GM12878 (cell line): ENCODE data around the gene SMIM17. TPM values are rescaled to one million over a fixed set of nuclear protein-coding genes. Genes with fewer than 3 reads are reported as not detected.
A peak's percentile ranks its signal among the peaks of the same experiment; 100 is the strongest.

Experiments
- ATAC-seq: fragments of 200-7000 bp; cut with Tn5 transposase; 3 replicates; pipeline ENCODE4 v1.9.1; 2020; ENCODE audit warnings: mild to moderate bottlenecking, moderate library complexity
- BruUV-seq: library from RNA; stranded (reverse); fragments of 400-500 nt; replicated peaks from 2 replicates; lab custom pipeline; 2021; lab: Mats Ljungman, UMichigan
- CTCF ChIA-PET: fragments of 300-600 bp; sonication (Branson Sonifier 250); formaldehyde crosslinking; extraction: SDS; loops from one replicate; lab custom pipeline; 2021; ENCODE audit warnings: inconsistent platforms; lab: Yijun Ruan, JAX
- POLR2A ChIA-PET: fragments of 350-600 bp; formaldehyde crosslinking; extraction: SDS; loops from one replicate; lab custom pipeline; 2021; ENCODE audit warnings: inconsistent platforms; lab: Charles Lee
- RAD21 ChIA-PET: fragments of 300-600 bp; sonication (Branson Sonifier 250); formaldehyde crosslinking; loops from one replicate; lab custom pipeline; 2023; ENCODE audit warnings: antibody characterized with exemption; ENCODE audit not compliant: unreplicated experiment; lab: Charles Lee
- SMC1A ChIA-PET: fragments of 300-600 bp; sonication (Branson Sonifier 250); formaldehyde crosslinking; loops from one replicate; lab custom pipeline; 2023; ENCODE audit not compliant: unreplicated experiment, uncharacterized antibody; lab: Charles Lee
- DNase-seq: peaks from one replicate; pipeline ENCODE4 v3.0.0-alpha.2; 2011; ENCODE audit warnings: low read depth, low spot score
- FAIRE-seq: peaks from 3 replicates; lab custom pipeline; 2011; peaks lifted over from hg19 to GRCh38; lab: Jason Lieb, UNC
- H2AFZ ChIP-seq: 2 replicates; pipeline ENCODE4 v1.6.0; 2011; ENCODE audit warnings: low read depth, low read length, control low read depth; ENCODE audit not compliant: control insufficient read depth
- H3K27ac ChIP-seq: 2 replicates; pipeline ENCODE4 v1.5.1; 2011; ENCODE audit warnings: control low read depth; ENCODE audit not compliant: control insufficient read depth, insufficient read depth
- H3K27me3 ChIP-seq, 2 experiments: replicated peaks in 1 of 2; 2 replicates each; pipeline versions ENCODE4 v1.6.0 to v1.6.1; 2011; ENCODE audit warnings: low read length in 1 of 2; ENCODE audit not compliant: control insufficient read depth in 2 of 2, insufficient read depth in 2 of 2
- H3K36me3 ChIP-seq, 2 experiments: 2 replicates each; pipeline ENCODE4 v1.5.1; 2011; ENCODE audit warnings: low read length in 1 of 2; ENCODE audit not compliant: control insufficient read depth in 2 of 2, insufficient read depth in 2 of 2
- H3K4me1 ChIP-seq: 2 replicates; pipeline ENCODE4 v1.6.1; 2011; ENCODE audit warnings: mild to moderate bottlenecking, low read length, moderate library complexity, mixed read lengths; ENCODE audit not compliant: control insufficient read depth, insufficient read depth
- H3K4me2 ChIP-seq: 2 replicates; pipeline ENCODE4 v1.6.0; 2011; ENCODE audit warnings: control low read depth; ENCODE audit not compliant: control insufficient read depth, insufficient read depth
- H3K4me3 ChIP-seq: fragments of 200-600 bp; sonication (generic); 2 replicates; pipeline ENCODE4 v1.5.1; 2016
- H3K79me2 ChIP-seq: 2 replicates; pipeline ENCODE4 v1.6.0; 2011; ENCODE audit warnings: low read length; ENCODE audit not compliant: control insufficient read depth, insufficient read depth
- H3K9ac ChIP-seq: 2 replicates; pipeline ENCODE4 v1.8.0; 2011; ENCODE audit warnings: low read length, control low read depth, mixed read lengths; ENCODE audit not compliant: control insufficient read depth, insufficient read depth
- H3K9me3 ChIP-seq: replicated peaks from 3 replicates; pipeline ENCODE4 v1.5.1; 2011; ENCODE audit warnings: mild to moderate bottlenecking, low read length; ENCODE audit not compliant: control insufficient read depth, insufficient read depth
- H4K20me1 ChIP-seq: 2 replicates; pipeline ENCODE4 v1.6.0; 2011; ENCODE audit not compliant: control insufficient read depth, insufficient read depth
- CREB1 ChIP-seq: IDR thresholded peaks from 2 replicates; pipeline ENCODE4 v1.6.1; 2012; ENCODE audit warnings: low read depth, mild to moderate bottlenecking, inconsistent platforms
- HDGF ChIP-seq: fragments of 450-650 bp; IDR thresholded peaks from 2 replicates; pipeline ENCODE4 v1.6.1; 2016; ENCODE audit warnings: antibody characterized with exemption
- KAT2A ChIP-seq: conservative IDR thresholded peaks from 2 replicates; pipeline ENCODE4 v1.6.1; 2011; ENCODE audit warnings: low read depth, low read length; ENCODE audit not compliant: control insufficient read depth
- MXI1 ChIP-seq: fragments of 150-350 bp; IDR thresholded peaks from 2 replicates; pipeline ENCODE4 v1.6.1; 2011; ENCODE audit warnings: low read depth, mild to moderate bottlenecking, inconsistent platforms, low read length, improper control_type of control experiment
- SPI1 ChIP-seq: IDR thresholded peaks from 2 replicates; pipeline ENCODE4 v1.6.1; 2011; ENCODE audit warnings: low read depth, mild to moderate bottlenecking, low read length, moderate library complexity, borderline replicate concordance; ENCODE audit not compliant: insufficient read depth
- SREBF1 ChIP-seq: IDR thresholded peaks from 2 replicates; pipeline ENCODE4 v1.6.1; 2012; ENCODE audit warnings: mild to moderate bottlenecking, low read length
- WGBS: methylation state at CpG from one replicate; pipeline ENCODE4 v1.1.6; 2016; ENCODE audit warnings: low lambda C conversion rate; ENCODE audit not compliant: insufficient replicate concordance, insufficient coverage; ENCODE audit errors: missing lambda C conversion rate; 5-methylcytosine and 5-hydroxymethylcytosine counted together
- in situ Hi-C: fragments of 300-500 bp; cut with MboI; formaldehyde crosslinking; loops from 9 replicates; pipeline ENCODE4 v1.14.3; 2018; ENCODE audit warnings: mixed read lengths
- intact Hi-C: fragments of 100-400 bp; cut with micrococcal nuclease; formaldehyde crosslinking; loops from one replicate; pipeline ENCODE4 v1.14.2; 2022; ENCODE audit not compliant: unreplicated experiment
- polyA plus RNA-seq, 11 experiments: library from polyadenylated mRNA; depleted of rRNA in 4 of 11; unstranded in 6 of 11; stranded (reverse) in 5 of 11; fragments of >200 nt; fragmentation: Nextera tagmentation in 4 of 11; fragmentation: Illumina TruSeq in 1 of 11; extraction: Ambion mirVana in 4 of 11; extraction: Trizol in 1 of 11; gene quantifications; 1 replicate in 1 of 11; 2 replicates in 10 of 11; pipeline versions ENCODE4 v1.2.1 to v1.2.3, GENCODE V29; 2011 to 2016; ENCODE audit warnings: inconsistent platforms in 2 of 11, missing spikeins in 2 of 11, low read depth in 1 of 11
- total RNA-seq, 4 experiments: library from RNA; depleted of rRNA in 3 of 4; stranded (reverse); fragments of >200 nt in 3 of 4; fragmentation: Illumina TruSeq in 1 of 4; extraction: Trizol in 1 of 4; gene quantifications; 2 replicates each; pipeline versions ENCODE4 v1.2.1 to v1.2.3, GENCODE V29; 2013 to 2021
- TF ChIP-seq, protein P1 (sequence below): IDR thresholded peaks from 2 replicates; pipeline ENCODE4 v1.6.1; 2012; ENCODE audit warnings: mild to moderate bottlenecking, low read depth, low read length
- TF ChIP-seq, protein P2 (sequence below): fragments of 450-650 bp; IDR thresholded peaks from 2 replicates; pipeline ENCODE4 v1.6.1; 2017; ENCODE audit warnings: borderline replicate concordance
- TF ChIP-seq, protein P3 (sequence below): IDR thresholded peaks from 2 replicates; pipeline ENCODE4 v1.6.1; 2011; ENCODE audit warnings: borderline replicate concordance, low read depth, mild to moderate bottlenecking, moderate library complexity, low read length; ENCODE audit not compliant: insufficient read depth, poor library complexity, severe bottlenecking
- TF ChIP-seq, protein P4 (sequence below): fragments of 450-650 bp; IDR thresholded peaks from 2 replicates; pipeline ENCODE4 v1.6.1; 2017; ENCODE audit warnings: low read depth, mild to moderate bottlenecking, moderate library complexity
- TF ChIP-seq, protein P5 (sequence below): fragments of 450-650 bp; IDR thresholded peaks from 2 replicates; pipeline ENCODE4 v1.6.1; 2016; ENCODE audit warnings: mild to moderate bottlenecking, moderate library complexity, borderline replicate concordance

The SMIM17 gene
- total and polyA plus RNA-seq, 10 of the 15 experiments (the other 5 are each of a cell fraction or from before 2014, with no cell fraction given) = 0.07 to 0.23 (median 0.17) TPM; not detected in 6

DNA sequence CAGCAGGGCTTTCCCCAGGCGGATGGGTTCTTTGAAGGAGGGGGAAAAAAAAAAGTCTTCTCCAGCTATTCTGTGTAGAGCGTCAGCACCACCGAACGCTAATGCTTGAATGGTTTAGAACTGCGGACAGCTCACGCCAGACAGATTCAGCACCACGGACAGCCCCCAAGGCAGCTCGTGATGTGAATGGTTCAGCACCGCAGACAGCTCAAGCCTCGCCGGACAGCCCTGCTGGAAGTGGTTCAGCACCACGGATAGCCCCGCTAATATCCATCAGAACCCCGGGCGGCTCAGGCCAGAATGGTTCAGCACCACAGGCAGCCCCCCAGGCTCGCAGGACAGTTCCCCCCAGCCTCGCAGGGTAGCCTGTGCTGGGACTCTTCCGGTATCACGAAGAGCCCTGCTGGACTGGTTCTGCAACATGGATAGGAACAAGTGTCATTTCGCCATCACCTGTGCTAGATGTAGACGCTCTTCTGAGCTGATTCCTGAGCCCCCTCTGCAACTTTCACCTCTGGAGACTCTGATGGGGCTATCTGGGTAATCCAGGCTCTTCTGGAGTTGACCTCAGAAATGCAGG lies 4.9 kb upstream of the SMIM17 start:
- RAD21 ChIA-PET = no interaction called here
- no peak for DNase-seq
- in situ Hi-C loops = no loop called here
- TF ChIP-seq, protein P1, sequence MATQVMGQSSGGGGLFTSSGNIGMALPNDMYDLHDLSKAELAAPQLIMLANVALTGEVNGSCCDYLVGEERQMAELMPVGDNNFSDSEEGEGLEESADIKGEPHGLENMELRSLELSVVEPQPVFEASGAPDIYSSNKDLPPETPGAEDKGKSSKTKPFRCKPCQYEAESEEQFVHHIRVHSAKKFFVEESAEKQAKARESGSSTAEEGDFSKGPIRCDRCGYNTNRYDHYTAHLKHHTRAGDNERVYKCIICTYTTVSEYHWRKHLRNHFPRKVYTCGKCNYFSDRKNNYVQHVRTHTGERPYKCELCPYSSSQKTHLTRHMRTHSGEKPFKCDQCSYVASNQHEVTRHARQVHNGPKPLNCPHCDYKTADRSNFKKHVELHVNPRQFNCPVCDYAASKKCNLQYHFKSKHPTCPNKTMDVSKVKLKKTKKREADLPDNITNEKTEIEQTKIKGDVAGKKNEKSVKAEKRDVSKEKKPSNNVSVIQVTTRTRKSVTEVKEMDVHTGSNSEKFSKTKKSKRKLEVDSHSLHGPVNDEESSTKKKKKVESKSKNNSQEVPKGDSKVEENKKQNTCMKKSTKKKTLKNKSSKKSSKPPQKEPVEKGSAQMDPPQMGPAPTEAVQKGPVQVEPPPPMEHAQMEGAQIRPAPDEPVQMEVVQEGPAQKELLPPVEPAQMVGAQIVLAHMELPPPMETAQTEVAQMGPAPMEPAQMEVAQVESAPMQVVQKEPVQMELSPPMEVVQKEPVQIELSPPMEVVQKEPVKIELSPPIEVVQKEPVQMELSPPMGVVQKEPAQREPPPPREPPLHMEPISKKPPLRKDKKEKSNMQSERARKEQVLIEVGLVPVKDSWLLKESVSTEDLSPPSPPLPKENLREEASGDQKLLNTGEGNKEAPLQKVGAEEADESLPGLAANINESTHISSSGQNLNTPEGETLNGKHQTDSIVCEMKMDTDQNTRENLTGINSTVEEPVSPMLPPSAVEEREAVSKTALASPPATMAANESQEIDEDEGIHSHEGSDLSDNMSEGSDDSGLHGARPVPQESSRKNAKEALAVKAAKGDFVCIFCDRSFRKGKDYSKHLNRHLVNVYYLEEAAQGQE = peak; percentile 96
- peak; percentile 77; the same call in 1 of the 2 replicates for TF ChIP-seq MXI1
- TF ChIP-seq CREB1 = no peak
- no peak for TF ChIP-seq SPI1
- TF ChIP-seq HDGF = no peak
- no peak for TF ChIP-seq KAT2A
- TF ChIP-seq SREBF1 = peak; percentile 76
- TF ChIP-seq, protein P2, sequence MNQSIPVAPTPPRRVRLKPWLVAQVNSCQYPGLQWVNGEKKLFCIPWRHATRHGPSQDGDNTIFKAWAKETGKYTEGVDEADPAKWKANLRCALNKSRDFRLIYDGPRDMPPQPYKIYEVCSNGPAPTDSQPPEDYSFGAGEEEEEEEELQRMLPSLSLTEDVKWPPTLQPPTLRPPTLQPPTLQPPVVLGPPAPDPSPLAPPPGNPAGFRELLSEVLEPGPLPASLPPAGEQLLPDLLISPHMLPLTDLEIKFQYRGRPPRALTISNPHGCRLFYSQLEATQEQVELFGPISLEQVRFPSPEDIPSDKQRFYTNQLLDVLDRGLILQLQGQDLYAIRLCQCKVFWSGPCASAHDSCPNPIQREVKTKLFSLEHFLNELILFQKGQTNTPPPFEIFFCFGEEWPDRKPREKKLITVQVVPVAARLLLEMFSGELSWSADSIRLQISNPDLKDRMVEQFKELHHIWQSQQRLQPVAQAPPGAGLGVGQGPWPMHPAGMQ = no peak
- TF ChIP-seq, protein P3, sequence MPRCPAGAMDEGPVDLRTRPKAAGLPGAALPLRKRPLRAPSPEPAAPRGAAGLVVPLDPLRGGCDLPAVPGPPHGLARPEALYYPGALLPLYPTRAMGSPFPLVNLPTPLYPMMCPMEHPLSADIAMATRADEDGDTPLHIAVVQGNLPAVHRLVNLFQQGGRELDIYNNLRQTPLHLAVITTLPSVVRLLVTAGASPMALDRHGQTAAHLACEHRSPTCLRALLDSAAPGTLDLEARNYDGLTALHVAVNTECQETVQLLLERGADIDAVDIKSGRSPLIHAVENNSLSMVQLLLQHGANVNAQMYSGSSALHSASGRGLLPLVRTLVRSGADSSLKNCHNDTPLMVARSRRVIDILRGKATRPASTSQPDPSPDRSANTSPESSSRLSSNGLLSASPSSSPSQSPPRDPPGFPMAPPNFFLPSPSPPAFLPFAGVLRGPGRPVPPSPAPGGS = no peak
- TF ChIP-seq, protein P4, sequence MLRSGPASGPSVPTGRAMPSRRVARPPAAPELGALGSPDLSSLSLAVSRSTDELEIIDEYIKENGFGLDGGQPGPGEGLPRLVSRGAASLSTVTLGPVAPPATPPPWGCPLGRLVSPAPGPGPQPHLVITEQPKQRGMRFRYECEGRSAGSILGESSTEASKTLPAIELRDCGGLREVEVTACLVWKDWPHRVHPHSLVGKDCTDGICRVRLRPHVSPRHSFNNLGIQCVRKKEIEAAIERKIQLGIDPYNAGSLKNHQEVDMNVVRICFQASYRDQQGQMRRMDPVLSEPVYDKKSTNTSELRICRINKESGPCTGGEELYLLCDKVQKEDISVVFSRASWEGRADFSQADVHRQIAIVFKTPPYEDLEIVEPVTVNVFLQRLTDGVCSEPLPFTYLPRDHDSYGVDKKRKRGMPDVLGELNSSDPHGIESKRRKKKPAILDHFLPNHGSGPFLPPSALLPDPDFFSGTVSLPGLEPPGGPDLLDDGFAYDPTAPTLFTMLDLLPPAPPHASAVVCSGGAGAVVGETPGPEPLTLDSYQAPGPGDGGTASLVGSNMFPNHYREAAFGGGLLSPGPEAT = no peak
- TF ChIP-seq, protein P5, sequence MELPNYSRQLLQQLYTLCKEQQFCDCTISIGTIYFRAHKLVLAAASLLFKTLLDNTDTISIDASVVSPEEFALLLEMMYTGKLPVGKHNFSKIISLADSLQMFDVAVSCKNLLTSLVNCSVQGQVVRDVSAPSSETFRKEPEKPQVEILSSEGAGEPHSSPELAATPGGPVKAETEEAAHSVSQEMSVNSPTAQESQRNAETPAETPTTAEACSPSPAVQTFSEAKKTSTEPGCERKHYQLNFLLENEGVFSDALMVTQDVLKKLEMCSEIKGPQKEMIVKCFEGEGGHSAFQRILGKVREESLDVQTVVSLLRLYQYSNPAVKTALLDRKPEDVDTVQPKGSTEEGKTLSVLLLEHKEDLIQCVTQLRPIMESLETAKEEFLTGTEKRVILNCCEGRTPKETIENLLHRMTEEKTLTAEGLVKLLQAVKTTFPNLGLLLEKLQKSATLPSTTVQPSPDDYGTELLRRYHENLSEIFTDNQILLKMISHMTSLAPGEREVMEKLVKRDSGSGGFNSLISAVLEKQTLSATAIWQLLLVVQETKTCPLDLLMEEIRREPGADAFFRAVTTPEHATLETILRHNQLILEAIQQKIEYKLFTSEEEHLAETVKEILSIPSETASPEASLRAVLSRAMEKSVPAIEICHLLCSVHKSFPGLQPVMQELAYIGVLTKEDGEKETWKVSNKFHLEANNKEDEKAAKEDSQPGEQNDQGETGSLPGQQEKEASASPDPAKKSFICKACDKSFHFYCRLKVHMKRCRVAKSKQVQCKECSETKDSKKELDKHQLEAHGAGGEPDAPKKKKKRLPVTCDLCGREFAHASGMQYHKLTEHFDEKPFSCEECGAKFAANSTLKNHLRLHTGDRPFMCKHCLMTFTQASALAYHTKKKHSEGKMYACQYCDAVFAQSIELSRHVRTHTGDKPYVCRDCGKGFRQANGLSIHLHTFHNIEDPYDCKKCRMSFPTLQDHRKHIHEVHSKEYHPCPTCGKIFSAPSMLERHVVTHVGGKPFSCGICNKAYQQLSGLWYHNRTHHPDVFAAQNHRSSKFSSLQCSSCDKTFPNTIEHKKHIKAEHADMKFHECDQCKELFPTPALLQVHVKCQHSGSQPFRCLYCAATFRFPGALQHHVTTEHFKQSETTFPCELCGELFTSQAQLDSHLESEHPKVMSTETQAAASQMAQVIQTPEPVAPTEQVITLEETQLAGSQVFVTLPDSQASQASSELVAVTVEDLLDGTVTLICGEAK = peak; percentile 74

More for the DNA sequence above, 4.9 kb upstream of the SMIM17 start:
- Histone ChIP-seq H4K20me1 (no peaks in the 10 kb centered on the region), H3K4me2 (no peak overlapping the region), H3K79me2 (no peaks in the 10 kb centered on the region), H3K9ac (no peak overlapping the region), H2AFZ (no peak overlapping the region), H3K4me1 (no peaks in the 10 kb centered on the region), H3K9me3 (no peaks in the 10 kb centered on the region; the same call in 2 of the 3 replicates), H3K4me3 (no peak overlapping the region), H3K36me3 (no peaks in the 10 kb centered on the region), H3K27me3 (no peaks in the 10 kb centered on the region), H3K27ac (no peak overlapping the region)
- CTCF ChIA-PET = no interaction called here
- POLR2A ChIA-PET = no interaction called here
- 36% methylated on average over 21 of the region's 21 CpGs for WGBS
- SMC1A ChIA-PET = no interaction called here
- no TSS peak for BruUV-seq
- intact Hi-C loops = no loop called here
- ATAC-seq (no peak), FAIRE-seq (no peak)
